SK-N-SH treated with all-trans-retinoic acid at 6 μM for 48 hours (cell line): ENCODE results near the gene KCNJ1.

ENCODE experiments used
- ATAC-seq: fragments of 200-7000 bp; cut with Tn5 transposase; 3 replicates; pipeline ENCODE4 v1.9.1; 2020; ENCODE audit warnings: mild to moderate bottlenecking, moderate library complexity
- BACH2 ChIP-seq: fragments of 250-450 bp; sonication (Bioruptor Pico); IDR thresholded peaks from 2 replicates; pipeline ENCODE4 v1.9.0; 2021; ENCODE audit warnings: mild to moderate bottlenecking, borderline replicate concordance
- CREB5 ChIP-seq: fragments of 250-450 bp; sonication (Bioruptor Pico); IDR thresholded peaks from 2 replicates; pipeline ENCODE4 v1.5.1; 2020; ENCODE audit warnings: low read depth, mild to moderate bottlenecking, moderate library complexity
- CSRNP3 ChIP-seq: fragments of 250-450 bp; sonication (Bioruptor Pico); IDR thresholded peaks from 2 replicates; pipeline ENCODE4 v1.5.1; 2021; ENCODE audit warnings: mild to moderate bottlenecking, moderate library complexity
- ESRRG ChIP-seq: fragments of 250-450 bp; sonication (Bioruptor Pico); IDR thresholded peaks from 2 replicates; pipeline ENCODE4 v1.6.1; 2021; ENCODE audit warnings: mild to moderate bottlenecking
- ISL1 ChIP-seq: fragments of 250-450 bp; sonication (Bioruptor Pico); IDR thresholded peaks from 2 replicates; pipeline ENCODE4 v2.1.2; 2022; ENCODE audit warnings: mild to moderate bottlenecking, moderate library complexity
- OSR1 ChIP-seq: fragments of 250-450 bp; sonication (Bioruptor Pico); IDR thresholded peaks from 2 replicates; pipeline ENCODE4 v1.8.0; 2022; ENCODE audit warnings: moderate library complexity, mild to moderate bottlenecking, inconsistent platforms
- PATZ1 ChIP-seq: fragments of 250-450 bp; sonication (Bioruptor Pico); IDR thresholded peaks from 2 replicates; pipeline ENCODE4 v1.8.0; 2020; ENCODE audit warnings: mild to moderate bottlenecking, moderate library complexity, borderline replicate concordance
- POU6F1 ChIP-seq: fragments of 250-450 bp; sonication (Bioruptor Pico); IDR thresholded peaks from 2 replicates; pipeline ENCODE4 v1.8.0; 2021; ENCODE audit warnings: low read depth, mild to moderate bottlenecking, moderate library complexity, borderline replicate concordance
- PPARA ChIP-seq: fragments of 250-450 bp; sonication (Bioruptor Pico); IDR thresholded peaks from 2 replicates; pipeline ENCODE4 v1.5.0; 2020; ENCODE audit warnings: mild to moderate bottlenecking, borderline replicate concordance
- RARB ChIP-seq: fragments of 250-450 bp; sonication (Bioruptor Pico); IDR thresholded peaks from 2 replicates; pipeline ENCODE4 v1.8.0; 2021; ENCODE audit warnings: mild to moderate bottlenecking, moderate library complexity
- SNAI2 ChIP-seq: fragments of 250-450 bp; sonication (Bioruptor Pico); IDR thresholded peaks from 2 replicates; pipeline ENCODE4 v1.5.0; 2020; ENCODE audit warnings: mild to moderate bottlenecking, moderate library complexity
- TCF4 ChIP-seq: fragments of 250-450 bp; sonication (Bioruptor Pico); IDR thresholded peaks from 2 replicates; pipeline ENCODE4 v1.8.0; 2021; ENCODE audit warnings: mild to moderate bottlenecking, moderate library complexity, borderline replicate concordance
- TOX ChIP-seq: fragments of 250-450 bp; sonication (Bioruptor Pico); IDR thresholded peaks from 2 replicates; pipeline ENCODE4 v1.8.0; 2021; ENCODE audit warnings: mild to moderate bottlenecking, moderate library complexity, borderline replicate concordance
- TSHZ2 ChIP-seq: fragments of 250-450 bp; sonication (Bioruptor Pico); IDR thresholded peaks from 2 replicates; pipeline ENCODE4 v1.5.0; 2020; ENCODE audit warnings: mild to moderate bottlenecking, moderate library complexity
- ZFP3 ChIP-seq: fragments of 250-450 bp; sonication (Bioruptor Pico); IDR thresholded peaks from 2 replicates; pipeline ENCODE4 v1.5.0; 2020; ENCODE audit warnings: mild to moderate bottlenecking, moderate library complexity
- ZFP30 ChIP-seq: fragments of 450-650 bp; formaldehyde crosslinking; IDR thresholded peaks from 2 replicates; pipeline ENCODE4 v1.5.0; 2022; ENCODE audit warnings: mild to moderate bottlenecking, moderate library complexity
- ZNF70 ChIP-seq: fragments of 450-650 bp; formaldehyde crosslinking; IDR thresholded peaks from 2 replicates; pipeline ENCODE4 v1.5.0; 2020; ENCODE audit warnings: mild to moderate bottlenecking, moderate library complexity
- ZNF8 ChIP-seq: fragments of 450-650 bp; formaldehyde crosslinking; IDR thresholded peaks from 2 replicates; pipeline ENCODE4 v1.5.0; 2020; ENCODE audit warnings: mild to moderate bottlenecking, moderate library complexity

The KCNJ1 gene

GRCh38 chr11:128834157-128834556, 32.9 kb downstream of the KCNJ1 start:
- ATAC-seq = no peak

GRCh38 chr11:128832121-128832497, 35.0 kb downstream of the KCNJ1 start:
- no peak for TF ChIP-seq CREB5 (CRISPR knock-in tag)
- no peak for TF ChIP-seq PATZ1 (CRISPR knock-in tag)
- TF ChIP-seq TCF4 (CRISPR knock-in tag) = no peak
- TF ChIP-seq TSHZ2 (CRISPR knock-in tag) = no peak
- no peak for TF ChIP-seq TOX (CRISPR knock-in tag)
- TF ChIP-seq CSRNP3 (CRISPR knock-in tag) = no peak
- TF ChIP-seq ZFP30 = no peak
- TF ChIP-seq OSR1 (CRISPR knock-in tag) = no peak
- no peak for TF ChIP-seq SNAI2
- no peak for TF ChIP-seq ZNF70 (CRISPR knock-in tag)
- no peak for TF ChIP-seq ESRRG (CRISPR knock-in tag)
- no peak for TF ChIP-seq BACH2 (CRISPR knock-in tag)
- no peak for TF ChIP-seq ISL1
- TF ChIP-seq ZNF8 (CRISPR knock-in tag) = no peak
- TF ChIP-seq RARB = no peak
- TF ChIP-seq PPARA = no peak
- ATAC-seq = no peak

More at GRCh38 chr11:128834157-128834556, 32.9 kb downstream of the KCNJ1 start:
- no peak for TF ChIP-seq ZFP3 (CRISPR knock-in tag)
- TF ChIP-seq ISL1 = no peak
- TF ChIP-seq TCF4 (CRISPR knock-in tag) = no peak
- TF ChIP-seq PPARA = no peak
- TF ChIP-seq CSRNP3 (CRISPR knock-in tag) = no peak
- no peak for TF ChIP-seq ESRRG (CRISPR knock-in tag)
- TF ChIP-seq ZNF8 (CRISPR knock-in tag) = no peak
- no peak for TF ChIP-seq POU6F1 (CRISPR knock-in tag)
- no peak for TF ChIP-seq ZNF70 (CRISPR knock-in tag)
